CD4-positive, alpha-beta T cell (primary cell): ENCODE measurements around the gene CERT1. TPM values are rescaled to one million over a fixed set of nuclear protein-coding genes. Genes with fewer than 3 reads are reported as not detected.

Experiments
- ATAC-seq: fragments of 200-7000 bp; cut with Tn5 transposase; one replicate; pipeline ENCODE4 v1.10.0; 2022; ENCODE audit warnings: mild to moderate bottlenecking; ENCODE audit not compliant: poor library complexity
- CTCF ChIA-PET: fragments of 350-600 bp; sonication (Branson Sonifier 250); formaldehyde crosslinking; loops from one replicate; lab custom pipeline; 2021; ENCODE audit warnings: antibody characterized with exemption, inconsistent platforms; lab: Charles Lee
- POLR2A ChIA-PET: fragments of 350-600 bp; sonication (Branson Sonifier 250); formaldehyde crosslinking; loops from one replicate; lab custom pipeline; 2021; ENCODE audit warnings: antibody characterized with exemption, inconsistent platforms; lab: Charles Lee
- DNase-seq, 14 experiments: peaks; one replicate each; pipeline ENCODE4 v3.0.0-alpha.2; 2013 to 2020; ENCODE audit warnings: mixed read lengths in 2 of 14
- H3K27ac ChIP-seq, 2 donors: one replicate each; pipeline versions ENCODE4 v1.5.1 to v1.7.0; 2013; ENCODE audit warnings: low read length in 2 of 2, low read depth in 1 of 2, mild to moderate bottlenecking in 1 of 2
- H3K27me3 ChIP-seq, 2 experiments: 1 replicate in 1 of 2; 2 replicates in 1 of 2; pipeline versions ENCODE4 v1.6.1 to v1.7.0; 2013; ENCODE audit warnings: low read length in 2 of 2, control low read depth in 1 of 2, mild to moderate bottlenecking in 1 of 2, moderate library complexity in 1 of 2; ENCODE audit not compliant: insufficient read depth in 2 of 2, control insufficient read depth in 1 of 2
- H3K36me3 ChIP-seq: one replicate; pipeline ENCODE4 v1.6.1; 2013; ENCODE audit warnings: low read length, control low read depth; ENCODE audit not compliant: insufficient read depth
- H3K4me1 ChIP-seq: one replicate; pipeline ENCODE4 v1.6.1; 2013; ENCODE audit warnings: low read length, control low read depth; ENCODE audit not compliant: insufficient read depth
- H3K4me3 ChIP-seq: one replicate; pipeline ENCODE4 v1.5.1; 2013; ENCODE audit warnings: mild to moderate bottlenecking, low read length, moderate library complexity
- H3K9me3 ChIP-seq, 2 experiments: 1 replicate in 1 of 2; 2 replicates in 1 of 2; pipeline versions ENCODE4 v1.6.1 to v1.7.0; 2013; ENCODE audit warnings: low read length in 2 of 2, mild to moderate bottlenecking in 2 of 2, control low read depth in 1 of 2, moderate library complexity in 1 of 2; ENCODE audit not compliant: control insufficient read depth in 1 of 2, insufficient read depth in 1 of 2
- H3K27ac Mint-ChIP-seq: one replicate; pipeline ENCODE4 v1.8.0; 2020; ENCODE audit warnings: mixed read lengths
- H3K27me3 Mint-ChIP-seq: one replicate; pipeline ENCODE4 v1.8.0; 2021; ENCODE audit warnings: mixed read lengths
- H3K36me3 Mint-ChIP-seq: one replicate; pipeline ENCODE4 v1.8.0; 2021; ENCODE audit warnings: low read depth, mixed read lengths
- H3K4me1 Mint-ChIP-seq: one replicate; pipeline ENCODE4 v1.8.0; 2021; ENCODE audit warnings: low read depth, mixed read lengths
- H3K4me3 Mint-ChIP-seq: one replicate; pipeline ENCODE4 v1.8.0; 2020; ENCODE audit warnings: mild to moderate bottlenecking, mixed read lengths
- H3K9me3 Mint-ChIP-seq: one replicate; pipeline ENCODE4 v1.8.0; 2020; ENCODE audit warnings: mixed read lengths
- intact Hi-C, 2 experiments: fragments of 100-400 bp; cut with DNase I in 1 of 2; cut with micrococcal nuclease in 1 of 2; formaldehyde crosslinking; loops; one replicate each; pipeline versions ENCODE4 v1.15.1 to v1.9.0; 2023 to 2025; cut with DNase I, micrococcal nuclease
- total RNA-seq, 174 experiments: library from RNA in 2 of 174; stranded (reverse) in 2 of 174; gene quantifications; one replicate each; pipeline ENCODE4 v1.2.3 and lab custom pipeline; 2021 to 2026
- TF ChIP-seq, protein P1 (sequence below): fragments of 200-600 bp; IDR thresholded peaks from one replicate; pipeline ENCODE4 v1.8.0; 2022; ENCODE audit warnings: antibody characterized with exemption, mild to moderate bottlenecking

CERT1 gene
- total RNA-seq, 2 experiments from 2014 or later: 26.5 to 28.7 TPM

DNA sequence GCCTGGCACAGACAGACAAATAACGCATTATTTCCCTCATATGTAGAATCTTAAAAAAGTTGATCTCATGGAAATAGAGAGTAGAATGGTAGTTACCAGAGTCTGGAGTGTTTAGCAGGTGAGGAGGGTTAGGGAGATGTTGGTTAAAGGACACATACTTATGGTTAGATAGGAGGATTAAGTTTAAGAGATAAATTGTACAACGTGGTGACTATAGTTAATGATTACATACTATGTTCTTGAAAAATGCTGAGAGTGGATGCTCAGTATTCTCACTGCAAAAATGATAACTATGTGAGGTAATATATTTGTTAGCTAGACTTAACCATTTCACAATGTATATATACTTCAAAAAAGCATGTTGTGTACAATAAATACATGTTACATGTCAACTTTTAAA, 38.0 kb downstream of the CERT1 start:
- DNase-seq (no peak), ATAC-seq (no peak)
- Histone ChIP-seq H3K27ac (no peak overlapping the region), H3K9me3 (peaks cover 4 to 22% of the 10 kb centered on the region in 2 experiments), H3K4me3 (no peak overlapping the region), H3K27me3 (no peaks in the 10 kb centered on the region), H3K36me3 (peaks cover 3% of the 10 kb centered on the region), H3K4me1 (no peaks in the 10 kb centered on the region)
- Mint-ChIP-seq H3K4me1 (peaks cover 14% of the 10 kb centered on the region), H3K27ac (no peak overlapping the region), H3K36me3 (peaks cover 68% of the 10 kb centered on the region), H3K27me3 (no peaks in the 10 kb centered on the region), H3K9me3 (peaks cover 16% of the 10 kb centered on the region), H3K4me3 (no peak overlapping the region)
- intact Hi-C loops: no loop called here
- ChIA-PET POLR2A (no interaction called here), CTCF (no interaction called here)
- TF ChIP-seq, protein P1, sequence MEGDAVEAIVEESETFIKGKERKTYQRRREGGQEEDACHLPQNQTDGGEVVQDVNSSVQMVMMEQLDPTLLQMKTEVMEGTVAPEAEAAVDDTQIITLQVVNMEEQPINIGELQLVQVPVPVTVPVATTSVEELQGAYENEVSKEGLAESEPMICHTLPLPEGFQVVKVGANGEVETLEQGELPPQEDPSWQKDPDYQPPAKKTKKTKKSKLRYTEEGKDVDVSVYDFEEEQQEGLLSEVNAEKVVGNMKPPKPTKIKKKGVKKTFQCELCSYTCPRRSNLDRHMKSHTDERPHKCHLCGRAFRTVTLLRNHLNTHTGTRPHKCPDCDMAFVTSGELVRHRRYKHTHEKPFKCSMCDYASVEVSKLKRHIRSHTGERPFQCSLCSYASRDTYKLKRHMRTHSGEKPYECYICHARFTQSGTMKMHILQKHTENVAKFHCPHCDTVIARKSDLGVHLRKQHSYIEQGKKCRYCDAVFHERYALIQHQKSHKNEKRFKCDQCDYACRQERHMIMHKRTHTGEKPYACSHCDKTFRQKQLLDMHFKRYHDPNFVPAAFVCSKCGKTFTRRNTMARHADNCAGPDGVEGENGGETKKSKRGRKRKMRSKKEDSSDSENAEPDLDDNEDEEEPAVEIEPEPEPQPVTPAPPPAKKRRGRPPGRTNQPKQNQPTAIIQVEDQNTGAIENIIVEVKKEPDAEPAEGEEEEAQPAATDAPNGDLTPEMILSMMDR: no peak

DNA sequence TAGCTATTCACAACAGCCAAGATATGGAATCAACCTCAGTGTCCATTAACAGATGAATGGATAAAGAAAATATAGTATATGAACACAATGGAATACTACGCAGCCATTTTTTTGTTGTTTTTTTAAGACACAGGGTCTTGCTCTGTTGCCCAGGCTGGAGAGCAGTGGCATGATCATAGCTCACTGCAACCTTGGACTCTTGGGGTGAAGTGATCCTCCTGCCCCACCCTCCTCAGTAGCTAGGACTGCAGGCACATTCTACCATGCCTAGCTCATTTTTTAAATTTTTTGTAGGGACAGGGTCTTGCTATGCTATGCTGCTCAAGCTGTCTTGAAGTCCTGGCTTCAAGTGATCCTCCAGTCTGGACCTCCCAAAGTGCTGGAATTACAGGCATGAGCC, 38.5 kb downstream of the CERT1 start:
- peaks cover 3% of the 10 kb centered on the region for H3K36me3 ChIP-seq
- no peaks in the 10 kb centered on the region for H3K27me3 Mint-ChIP-seq
- POLR2A ChIA-PET: interaction anchor here (0.7 kb wide), 1 partner anchor 78 kb away, joined by 3 read pairs; no protein-coding TSS in a partner anchor
- H3K9me3 ChIP-seq: peaks cover 4 to 27% of the 10 kb centered on the region in 2 experiments
- no peak overlapping the region for H3K27ac ChIP-seq
- ATAC-seq: no peak
- intact Hi-C loops: no loop called here
- H3K4me3 Mint-ChIP-seq: no peak overlapping the region
- CTCF ChIA-PET: no interaction called here
- no peaks in the 10 kb centered on the region for H3K27me3 ChIP-seq
- TF ChIP-seq, protein P1: no peak
- peaks cover 12% of the 10 kb centered on the region for H3K4me1 Mint-ChIP-seq
- H3K9me3 Mint-ChIP-seq: peaks cover 16% of the 10 kb centered on the region
- H3K4me1 ChIP-seq: no peaks in the 10 kb centered on the region
- H3K27ac Mint-ChIP-seq: no peak overlapping the region
- peaks cover 72% of the 10 kb centered on the region for H3K36me3 Mint-ChIP-seq
- H3K4me3 ChIP-seq: no peak overlapping the region
- no peak for DNase-seq

- H3K9me3 Mint-ChIP-seq: peaks cover 16% of the 10 kb centered on the region
Observed at GRCh38 chr5:75471193-75471592, 40.2 kb downstream of the CERT1 start.

More at GRCh38 chr5:75471193-75471592, 40.2 kb downstream of the CERT1 start:
- H3K4me3 ChIP-seq: no peak overlapping the region
- ChIA-PET CTCF (interaction anchor here (0.9 kb wide), 1 partner anchor 11 kb away, joined by 3 read pairs; no protein-coding TSS in a partner anchor), POLR2A (no interaction called here)
- ATAC-seq (no peak), DNase-seq (no peak)
- peaks cover 4 to 28% of the 10 kb centered on the region in 2 experiments for H3K9me3 ChIP-seq
- peaks cover 17% of the 10 kb centered on the region for H3K4me1 Mint-ChIP-seq
- intact Hi-C loops: no loop called here
- peaks cover 71% of the 10 kb centered on the region for H3K36me3 Mint-ChIP-seq
- no peak overlapping the region for H3K27ac Mint-ChIP-seq
- H3K27me3 ChIP-seq: no peaks in the 10 kb centered on the region
- no peak overlapping the region for H3K4me3 Mint-ChIP-seq
- H3K27ac ChIP-seq: no peak overlapping the region
- no peaks in the 10 kb centered on the region for H3K27me3 Mint-ChIP-seq
- TF ChIP-seq, protein P1: no peak
- peaks cover 3% of the 10 kb centered on the region for H3K36me3 ChIP-seq
- peaks cover 4% of the 10 kb centered on the region for H3K4me1 ChIP-seq
